GM08714 (cell line): Measurements from ENCODE around the gene CHEK2.
"Not testable (repeated sequence)": the region's sequence is repeated elsewhere in the genome, so short reads cannot be mapped to it uniquely, and the experiment has no call there.

Source experiments
- H3K4me3 ChIP-seq: fragments of 200-500 bp; sonication (Bioruptor generic); 2 replicates; pipeline ENCODE4 v1.5.1; 2014; ENCODE audit warnings: mild to moderate bottlenecking, low read length, inconsistent platforms
- ZNF274 ChIP-seq: IDR thresholded peaks from 2 replicates; pipeline ENCODE4 v1.6.1; 2012; ENCODE audit warnings: mild to moderate bottlenecking, low read depth, low read length

Gene CHEK2

DNA sequence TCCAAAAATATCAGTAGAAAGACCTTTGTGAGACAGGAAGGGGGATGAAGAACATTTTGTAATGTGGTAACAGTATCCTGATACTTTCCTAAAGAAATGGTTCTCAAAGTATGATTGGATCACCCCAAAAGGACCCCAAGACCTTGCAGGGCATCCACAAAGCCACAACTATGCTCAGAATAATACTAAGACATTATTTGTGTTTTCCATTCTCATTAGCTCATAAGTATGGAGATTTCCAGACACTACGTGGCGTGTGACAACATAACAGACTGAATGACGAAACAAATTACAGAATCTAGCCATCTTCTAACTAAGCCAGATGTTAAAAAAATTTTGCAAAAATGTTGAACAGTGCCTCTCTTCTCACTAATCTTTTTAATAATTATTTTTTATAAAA, 24.9 kb downstream of the CHEK2 start:
- no peak overlapping the region for H3K4me3 ChIP-seq
- no peak for TF ChIP-seq ZNF274

DNA sequence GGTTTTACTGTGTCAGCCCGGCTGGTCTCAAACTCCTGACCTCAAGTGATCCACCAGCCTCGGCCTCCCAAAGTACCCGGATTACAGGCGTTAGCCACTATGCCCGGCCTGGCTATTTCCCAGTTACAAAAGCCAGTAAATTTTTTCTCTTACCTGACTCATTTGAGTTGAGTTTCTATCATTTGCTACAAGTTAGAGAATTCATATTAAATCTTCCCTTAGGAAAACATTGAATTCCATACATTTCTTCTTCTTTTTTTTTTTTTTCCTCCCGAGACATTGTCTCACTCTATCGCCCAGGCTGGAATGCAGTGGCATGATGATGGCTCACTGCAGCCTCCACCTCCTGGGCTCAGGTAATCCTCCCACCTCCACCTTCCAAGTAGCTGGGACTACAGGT, 26.0 kb downstream of the CHEK2 start:
- no peak overlapping the region for H3K4me3 ChIP-seq
- no peak for TF ChIP-seq ZNF274

DNA sequence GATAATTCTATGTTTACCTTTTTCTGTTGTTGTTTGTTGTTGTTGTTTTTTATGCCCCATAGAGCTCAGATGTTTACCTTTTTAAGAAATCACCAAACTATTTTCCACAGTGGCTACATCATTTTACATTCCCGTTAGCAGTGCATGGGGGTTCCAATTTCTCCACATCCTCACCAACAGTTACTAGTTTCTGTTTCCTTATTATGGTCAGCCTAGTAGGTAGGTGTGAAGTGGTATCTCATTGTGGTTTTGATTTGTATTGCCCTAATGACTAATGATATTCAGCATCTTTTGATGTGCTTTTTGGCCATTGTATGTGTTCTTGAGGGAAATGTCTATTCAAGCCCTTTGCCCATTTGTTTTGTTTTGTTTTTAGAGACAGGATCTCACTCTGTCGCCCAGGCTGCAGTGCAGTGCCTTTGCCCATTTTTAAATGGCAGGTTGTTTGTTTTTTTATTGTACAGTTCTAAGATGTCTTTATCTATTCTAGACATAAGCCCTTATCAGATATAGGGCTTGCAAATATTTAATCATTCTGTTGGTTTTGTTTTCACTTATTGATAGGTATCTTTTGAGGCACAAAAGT, 27.5 kb downstream of the CHEK2 start:
- no peak for TF ChIP-seq ZNF274
- H3K4me3 ChIP-seq = no peak overlapping the region

DNA sequence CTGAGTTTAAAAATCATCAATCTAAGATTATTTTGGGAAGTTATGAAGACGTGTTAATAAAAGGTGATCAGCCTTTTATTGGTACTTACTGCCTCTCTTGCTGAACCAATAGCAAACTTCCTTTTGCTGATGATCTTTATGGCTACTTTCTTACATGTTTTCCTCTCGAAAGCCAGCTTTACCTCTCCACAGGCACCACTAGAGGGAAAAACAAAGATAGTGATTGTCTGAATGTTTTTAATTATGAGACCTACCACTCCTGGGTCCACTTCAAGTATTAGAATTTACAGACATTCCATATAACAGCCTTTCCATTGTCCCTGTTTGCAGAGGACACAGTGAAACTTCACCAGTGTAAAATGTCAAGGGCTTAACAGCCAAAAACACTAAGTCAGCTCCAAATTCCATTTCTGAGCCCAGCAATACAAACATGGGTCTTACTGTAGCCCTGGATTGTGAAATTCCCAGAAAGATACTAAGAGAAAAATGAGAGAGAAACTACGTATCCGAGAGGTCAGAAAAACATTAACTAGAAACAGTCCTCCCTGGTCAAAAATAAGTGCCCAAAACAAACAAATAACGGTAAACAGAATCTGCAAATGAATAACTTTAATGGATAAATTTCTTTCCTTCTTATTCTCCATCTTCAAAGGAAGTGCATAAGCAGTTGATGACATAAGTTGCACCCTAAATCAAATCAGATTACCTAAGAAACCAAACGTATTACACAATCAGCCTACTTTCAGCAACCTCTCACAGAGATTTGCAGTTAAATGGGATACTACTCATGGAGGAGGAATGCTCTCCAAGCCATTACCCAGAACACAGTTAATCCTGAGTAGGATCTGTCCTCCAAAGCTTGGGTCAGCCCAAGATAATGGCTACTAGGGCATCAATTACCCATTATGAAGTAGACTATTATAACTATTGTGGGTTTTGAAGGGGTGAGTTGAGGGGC, 29.5 kb downstream of the CHEK2 start:
- no peak overlapping the region for H3K4me3 ChIP-seq
- TF ChIP-seq ZNF274 = no peak

DNA sequence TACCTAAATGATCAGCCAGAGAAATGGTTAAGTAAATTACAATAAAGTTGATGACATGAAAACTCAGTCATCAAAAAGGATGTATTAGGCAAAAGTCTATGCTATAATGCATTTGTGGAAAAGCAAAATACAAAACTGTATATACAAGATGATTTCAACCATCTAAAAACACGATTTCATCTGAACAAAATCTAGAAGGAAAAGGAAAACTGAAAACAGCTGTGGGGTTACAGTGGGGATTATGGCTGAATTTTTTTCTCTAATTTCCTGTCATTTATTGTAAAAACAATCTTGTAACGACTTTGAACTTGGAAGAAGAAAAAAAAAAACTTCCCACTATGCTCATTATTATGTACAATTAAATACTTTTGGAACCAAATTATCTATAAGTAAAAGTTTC, 30.3 kb downstream of the CHEK2 start:
- TF ChIP-seq ZNF274 = no peak
- H3K4me3 ChIP-seq = no peak overlapping the region

DNA sequence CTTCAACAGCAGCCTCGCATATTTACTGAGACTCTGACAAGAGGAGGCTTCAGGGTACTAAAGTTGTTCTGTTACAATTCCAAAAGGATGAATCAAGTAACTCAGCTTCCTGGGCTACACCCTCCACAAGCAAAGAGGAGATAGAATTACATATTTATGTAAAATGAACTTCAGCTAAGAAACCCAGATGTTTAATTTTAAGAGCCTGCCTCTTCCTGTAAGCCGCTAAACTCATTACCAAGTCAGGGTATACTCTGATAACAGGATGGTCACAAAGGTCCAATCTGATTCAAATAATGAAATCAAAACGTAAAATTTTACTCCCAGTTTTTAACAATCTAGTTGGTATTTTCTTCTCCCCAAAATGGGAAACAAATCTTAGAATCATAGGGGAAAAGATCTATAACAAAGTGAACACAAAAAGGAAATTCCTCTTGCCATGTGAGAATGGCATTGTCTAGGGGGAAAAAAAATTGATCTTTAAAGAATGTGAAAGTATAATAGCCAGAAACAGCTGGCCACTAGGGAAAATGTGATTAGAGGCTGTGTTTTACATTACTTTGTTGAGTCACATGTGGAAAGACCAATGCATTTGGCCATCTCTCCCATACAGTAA, 30.9 kb downstream of the CHEK2 start:
- no peak overlapping the region for H3K4me3 ChIP-seq
- no peak for TF ChIP-seq ZNF274

DNA sequence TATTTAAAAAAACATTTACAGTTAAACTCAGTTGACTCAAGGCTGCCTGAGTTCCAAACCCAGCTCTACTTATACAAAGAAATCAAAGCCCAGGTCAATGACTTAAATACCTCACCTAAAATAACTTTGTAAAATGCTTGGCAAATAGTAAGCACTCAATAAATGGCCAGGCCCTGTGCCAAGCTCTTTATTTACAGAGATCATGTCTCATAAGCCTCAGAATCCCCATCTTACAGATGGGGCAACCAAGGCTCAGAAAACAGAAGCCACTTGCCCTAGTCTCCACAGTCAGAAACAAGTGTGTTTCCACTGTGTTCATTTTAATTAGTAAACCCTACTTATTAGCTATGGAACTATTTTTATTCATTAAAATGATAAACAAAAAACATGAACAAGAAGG, 31.5 kb downstream of the CHEK2 start:
- no peak overlapping the region for H3K4me3 ChIP-seq
- no peak for TF ChIP-seq ZNF274

DNA sequence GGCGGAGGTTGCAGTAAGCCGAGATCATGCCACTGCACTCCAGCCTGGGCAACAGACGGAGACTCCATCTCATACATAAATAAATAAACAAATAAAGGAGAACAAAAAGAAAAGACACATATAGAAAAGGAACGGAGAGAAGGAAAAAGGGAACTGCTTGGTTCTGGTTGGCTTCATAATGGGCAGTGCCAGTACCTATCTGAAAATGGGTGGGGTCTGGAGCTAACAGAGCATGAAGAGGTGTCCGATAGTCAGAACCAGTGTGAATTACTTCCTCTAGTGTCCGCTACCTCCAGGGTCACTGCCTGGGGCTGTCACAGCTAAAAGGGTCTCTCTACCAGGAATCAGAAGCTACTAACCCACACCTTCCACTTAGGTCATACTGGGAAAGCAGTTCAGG, 34.8 kb downstream of the CHEK2 start:
- TF ChIP-seq ZNF274 = no peak
- no peak overlapping the region for H3K4me3 ChIP-seq

DNA sequence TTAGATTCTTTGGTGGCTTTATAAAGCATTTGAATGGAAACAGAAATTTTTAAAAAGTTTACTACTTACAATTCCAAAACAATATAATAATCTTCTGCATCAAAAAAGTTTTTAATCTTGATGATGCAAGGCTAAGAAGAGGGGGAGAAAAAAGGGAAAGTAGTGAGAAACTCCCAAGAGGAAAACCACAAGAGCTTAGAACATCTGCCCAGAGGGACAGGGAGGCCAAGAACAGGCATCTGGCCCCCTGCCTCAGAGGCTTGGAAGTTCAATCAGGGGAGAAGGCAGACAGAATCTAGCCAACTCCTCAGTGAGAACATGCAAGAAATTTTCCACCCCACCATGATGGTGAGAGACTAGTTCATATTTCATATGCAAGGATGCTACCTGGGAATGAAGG, 38.2 kb downstream of the CHEK2 start:
- no peak for TF ChIP-seq ZNF274
- H3K4me3 ChIP-seq = no peak overlapping the region

DNA sequence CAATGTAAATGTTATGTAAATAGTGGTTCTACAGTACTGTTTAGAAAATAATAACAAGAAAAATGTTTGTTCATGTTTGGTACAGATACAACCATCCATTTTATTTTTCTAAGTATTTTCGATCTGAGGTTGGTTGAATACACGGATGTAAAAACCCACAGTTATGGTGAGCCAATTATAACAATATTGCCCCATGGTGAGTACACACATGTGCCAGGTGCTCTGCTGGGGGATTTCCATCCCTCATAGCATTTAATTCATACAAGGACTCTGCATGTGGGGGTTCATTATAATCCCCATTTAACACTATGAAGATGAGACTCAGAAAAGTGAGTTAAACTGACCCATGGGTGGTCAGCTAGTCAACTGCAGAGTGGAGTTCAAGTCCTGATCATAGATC, 38.7 kb downstream of the CHEK2 start:
- TF ChIP-seq ZNF274 = no peak
- H3K4me3 ChIP-seq = no peak overlapping the region

DNA sequence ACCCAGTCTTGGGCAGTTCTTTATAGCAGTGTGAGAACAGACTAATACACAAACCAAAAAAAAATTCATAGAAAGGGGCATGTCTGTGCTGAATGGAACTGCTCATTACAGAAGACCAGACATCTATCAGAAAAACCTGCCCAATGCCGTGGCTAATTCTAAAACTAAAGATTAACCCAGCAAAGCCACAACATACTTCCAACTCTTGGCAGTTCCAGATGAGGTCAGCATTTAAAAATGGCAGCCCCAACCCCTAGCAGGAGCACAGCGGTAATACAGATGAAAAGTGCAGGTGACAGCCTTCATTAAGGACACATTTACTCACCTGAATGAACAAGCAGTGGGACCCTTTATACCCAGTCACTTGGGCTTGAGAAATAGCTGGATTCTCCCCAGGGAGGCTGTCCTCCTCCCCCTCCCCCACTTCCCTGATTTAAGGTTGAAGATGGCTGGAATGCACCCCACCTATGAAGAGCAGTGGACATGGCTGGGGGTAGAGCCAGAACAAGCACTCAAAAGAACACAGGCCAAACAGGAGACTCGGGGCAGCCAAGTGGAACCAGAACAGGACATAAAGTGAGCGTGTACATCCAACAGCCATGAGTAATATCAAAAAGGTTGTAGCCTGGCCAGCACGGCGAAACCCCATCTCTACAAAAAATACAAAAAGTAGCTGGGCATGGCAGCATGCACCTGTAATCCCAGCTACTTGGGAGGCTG, 48.4 kb downstream of the CHEK2 start:
- H3K4me3 ChIP-seq = not testable (repeated sequence)

DNA sequence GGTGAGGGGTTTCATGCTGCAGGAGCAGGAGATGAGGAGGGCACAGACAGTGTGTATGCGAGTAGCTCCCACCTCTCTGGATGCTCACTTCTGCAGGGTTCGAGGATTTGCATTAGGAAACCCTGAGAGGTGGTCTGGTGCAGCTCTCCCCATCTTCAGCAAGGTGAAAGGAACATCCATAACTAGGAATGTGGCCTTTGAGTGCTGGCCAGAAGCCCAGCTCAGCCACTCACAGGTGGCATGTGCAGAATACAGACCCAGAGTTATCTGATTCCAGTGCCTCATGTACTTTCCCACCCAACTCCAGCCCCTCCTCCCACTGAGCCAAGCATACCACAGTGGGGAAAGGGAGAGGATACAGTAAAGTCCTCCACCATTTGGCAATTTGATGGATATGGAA, 51.8 kb downstream of the CHEK2 start:
- not testable (repeated sequence) for H3K4me3 ChIP-seq

DNA sequence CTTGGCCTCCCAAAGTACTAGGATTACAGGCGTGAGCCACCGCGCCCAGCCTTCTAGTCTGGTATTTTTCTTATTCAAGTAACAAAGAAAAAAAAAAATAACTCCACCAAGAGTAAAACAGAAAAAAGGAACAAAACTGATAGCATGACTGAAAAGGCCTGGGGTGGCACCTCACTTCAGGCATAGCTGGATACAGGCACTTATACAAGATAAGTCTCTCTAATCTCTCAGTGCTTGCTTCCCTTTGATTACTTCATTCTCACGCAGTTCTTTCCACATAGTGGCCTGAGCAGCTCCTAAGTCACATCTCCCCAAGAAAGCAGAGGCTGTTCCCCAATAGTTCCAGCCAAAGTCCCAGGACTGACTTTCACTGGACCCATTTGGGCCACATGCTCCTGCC, 58.7 kb downstream of the CHEK2 start:
- not testable (repeated sequence) for H3K4me3 ChIP-seq

DNA sequence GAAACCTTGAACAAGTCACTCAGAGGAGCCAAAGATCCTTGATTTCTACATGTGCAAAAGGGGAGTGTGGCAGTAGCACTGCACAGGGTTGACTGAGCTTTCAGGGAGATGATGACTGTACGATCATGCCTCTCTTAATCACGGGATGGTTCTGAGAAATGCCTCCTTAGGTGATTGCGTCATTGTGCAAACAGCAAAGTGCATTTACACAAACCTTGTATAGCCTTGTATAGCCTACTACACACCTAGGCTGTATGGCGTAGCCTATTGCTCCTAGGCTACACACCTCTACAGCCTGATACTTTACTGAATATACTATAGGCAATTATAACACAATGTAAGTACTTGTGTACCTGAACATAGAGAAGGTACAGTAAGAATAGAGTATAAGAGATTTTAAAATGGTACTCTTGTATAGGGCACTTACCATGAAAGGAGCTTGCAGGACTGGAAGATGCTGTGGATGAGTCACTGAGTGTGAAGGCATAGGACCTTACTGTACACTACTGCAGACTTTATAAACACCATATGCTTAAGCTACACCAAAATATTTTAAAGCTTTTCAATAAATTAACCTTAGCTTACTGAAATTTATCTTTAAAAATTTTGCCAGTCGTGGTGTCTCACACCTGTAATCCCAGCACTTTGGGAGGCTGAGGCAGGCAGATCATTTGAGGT, 60.7 kb downstream of the CHEK2 start:
- not testable (repeated sequence) for H3K4me3 ChIP-seq

DNA sequence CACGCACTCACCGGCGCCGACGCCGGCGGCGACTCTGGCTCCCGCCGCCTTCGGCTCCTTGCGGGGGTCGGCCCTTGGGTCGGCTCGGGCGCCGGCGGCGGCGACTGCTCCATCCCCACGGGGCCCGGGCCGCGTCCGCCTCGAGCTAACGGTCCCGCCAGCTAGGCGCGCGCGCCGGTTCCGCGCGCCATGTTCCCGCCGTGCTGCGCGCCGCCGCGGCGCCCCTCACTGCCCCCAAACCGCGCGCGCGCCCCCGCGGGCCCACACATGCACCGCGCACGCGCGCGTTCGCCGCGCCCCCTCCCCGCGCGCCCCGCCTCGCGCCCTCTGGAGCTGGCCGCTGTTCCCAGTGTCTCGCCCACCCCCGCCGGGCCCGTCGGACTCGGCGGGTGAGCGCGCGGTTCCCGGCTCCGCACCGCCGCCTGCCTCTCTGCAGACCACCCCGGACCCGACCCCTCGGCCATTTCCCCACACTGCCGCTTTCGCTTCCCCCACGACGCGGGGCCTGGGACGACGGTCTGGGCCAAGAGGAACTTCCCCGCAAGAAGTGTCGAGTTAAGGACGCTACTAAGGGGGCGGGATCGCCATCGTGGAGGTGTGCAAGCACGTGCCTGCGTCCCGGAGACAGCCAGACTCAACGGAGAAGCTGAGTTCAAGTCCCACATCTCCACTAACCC, 61.9 kb downstream of the CHEK2 start, which contains the start of gene TTC28:
TSS of gene TTC28 (minus strand) at position 230 of the 677 bp plus-strand sequence. CDS start at position 113, 117 bp downstream.
- peak within 1 kb of the TSS; percentile 51 for H3K4me3 ChIP-seq

DNA sequence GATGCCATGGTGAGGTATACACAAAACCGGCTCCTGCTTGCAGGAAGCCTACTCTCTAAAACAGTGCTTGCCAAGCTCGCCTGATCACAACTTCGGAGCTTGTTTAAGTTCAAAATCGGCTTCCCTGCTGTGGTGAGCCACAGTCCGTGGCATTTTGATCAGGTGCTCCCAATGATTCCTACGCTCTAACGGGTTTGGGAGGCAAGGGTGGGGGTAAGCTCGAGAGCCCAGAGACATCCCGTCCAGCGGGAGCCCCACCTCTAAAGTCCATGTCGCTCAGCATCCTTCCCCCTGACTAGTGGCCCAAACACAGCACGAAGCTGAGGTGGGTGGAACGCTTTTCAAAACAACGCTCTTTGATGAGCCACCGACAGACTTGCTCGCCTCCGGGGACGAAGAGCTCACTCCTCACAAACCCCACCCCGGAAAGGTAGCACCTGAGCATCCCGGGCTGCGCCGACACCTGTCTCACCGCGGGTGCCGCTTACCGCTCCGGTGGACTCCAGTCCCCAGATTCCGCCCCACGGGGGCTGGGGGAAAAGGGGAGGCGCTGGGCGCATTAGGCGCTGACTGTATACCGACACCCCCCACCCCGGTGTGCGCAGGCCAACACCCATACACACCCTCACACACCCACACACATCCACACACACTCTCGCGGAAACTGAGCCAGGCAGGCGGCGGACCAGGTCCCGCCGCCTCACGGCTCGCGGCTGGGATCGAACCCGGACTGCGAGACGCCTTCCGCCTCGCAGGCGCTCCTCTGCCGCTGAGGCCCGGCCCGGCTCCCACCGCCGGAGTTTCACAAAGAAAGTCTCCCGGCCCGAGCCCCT, 62.6 kb downstream of the CHEK2 start:
- H3K4me3 ChIP-seq = peak overlapping the region; percentile 51

DNA sequence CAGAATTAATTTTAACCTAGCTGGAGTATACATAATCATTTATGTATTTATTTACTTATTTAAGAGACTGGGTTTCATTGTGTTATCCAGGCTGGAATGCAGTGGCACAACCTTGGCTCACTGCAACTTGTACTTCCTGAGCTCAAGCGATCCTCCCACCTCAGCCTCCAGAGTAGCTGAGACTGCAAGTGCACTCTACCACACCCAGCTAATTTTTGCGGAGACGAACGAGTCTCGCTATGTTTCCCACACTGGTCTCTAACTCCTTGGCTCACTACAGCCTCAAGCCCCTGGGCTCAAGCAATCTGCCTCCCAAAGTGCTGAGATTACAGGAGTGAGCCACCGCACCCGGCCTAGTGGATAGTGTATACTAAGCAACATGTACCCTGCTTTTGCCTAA, 63.5 kb downstream of the CHEK2 start:
- H3K4me3 ChIP-seq = not testable (repeated sequence)
